K562 (cell line): ENCODE data around the gene OPN1MW3. TPM values are rescaled to one million over a fixed set of nuclear protein-coding genes. Genes with fewer than 3 reads are reported as not detected.

ENCODE experiments used
- ATAC-seq: fragments of 200-7000 bp; cut with Tn5 transposase; 3 replicates; pipeline ENCODE4 v1.9.1; 2020; ENCODE audit warnings: moderate library complexity
- BruUV-seq: library from RNA; stranded (reverse); fragments of 400-500 nt; replicated peaks from 2 replicates; lab custom pipeline; 2021; lab: Mats Ljungman, UMichigan
- CTCF ChIA-PET: fragments of 300-600 bp; formaldehyde crosslinking; extraction: SDS; loops from one replicate; lab custom pipeline; 2021; ENCODE audit warnings: low intra/inter-chr PET ratio; lab: Yijun Ruan, JAX
- POLR2A ChIA-PET: fragments of 300-600, 350-650 bp; sonication (Branson Sonifier 250); formaldehyde crosslinking; extraction: SDS; loops from one replicate; lab custom pipeline; 2021; ENCODE audit warnings: antibody characterized with exemption, inconsistent platforms; lab: Yijun Ruan, JAX
- DNase-seq, 4 experiments: peaks; one replicate each; pipeline versions ENCODE4 v3.0.0 to v3.0.0-alpha.2; 2011 to 2018; ENCODE audit warnings: low spot score in 3 of 4, mixed read lengths in 3 of 4; ENCODE audit errors: extremely low read depth in 1 of 4
- FAIRE-seq: peaks from 2 replicates; lab custom pipeline; 2011; peaks lifted over from hg19 to GRCh38; lab: Jason Lieb, UNC
- H2AFZ ChIP-seq: 2 replicates; pipeline ENCODE4 v1.6.0; 2011; ENCODE audit warnings: low read depth, low read length, control low read depth, inconsistent platforms
- H3K27ac ChIP-seq: fragments of 200-600 bp; 3 replicates; pipeline ENCODE4 v1.8.0; 2011; ENCODE audit warnings: low read depth, mild to moderate bottlenecking, control low read depth, inconsistent platforms, low read length, moderate library complexity, mixed read lengths; ENCODE audit errors: extremely low read depth
- H3K27me3 ChIP-seq, 2 experiments: fragments of 300-600 bp in 1 of 2; 2 replicates in 1 of 2; 3 replicates in 1 of 2; pipeline versions ENCODE4 v1.6.0 to v1.8.0; 2011; ENCODE audit warnings: inconsistent platforms in 2 of 2, low read length in 2 of 2, mild to moderate bottlenecking in 1 of 2, mixed read lengths in 1 of 2, moderate library complexity in 1 of 2; ENCODE audit not compliant: control insufficient read depth in 2 of 2, insufficient read depth in 2 of 2
- H3K36me3 ChIP-seq: fragments of 300-600 bp; 3 replicates; pipeline ENCODE4 v1.8.0; 2011; ENCODE audit warnings: mild to moderate bottlenecking, low read length, inconsistent platforms; ENCODE audit not compliant: control insufficient read depth, insufficient read depth
- H3K4me1 ChIP-seq, 2 experiments: fragments of 200-600 bp in 1 of 2; replicated peaks in 1 of 2; 2 replicates in 1 of 2; 3 replicates in 1 of 2; pipeline versions ENCODE4 v1.5.1 to v1.8.0; 2011; ENCODE audit warnings: inconsistent platforms in 2 of 2, low read length in 2 of 2, mild to moderate bottlenecking in 1 of 2, mixed read lengths in 1 of 2, moderate library complexity in 1 of 2; ENCODE audit not compliant: control insufficient read depth in 2 of 2, insufficient read depth in 2 of 2
- H3K4me2 ChIP-seq: 2 replicates; pipeline ENCODE4 v1.6.1; 2011; ENCODE audit warnings: low read length, control low read depth, inconsistent platforms, mixed read lengths; ENCODE audit not compliant: insufficient read depth
- H3K4me3 ChIP-seq: fragments of 200-600 bp; sonication (generic), shearing (Covaris generic); 2 replicates; pipeline ENCODE4 v1.5.1; 2016; ENCODE audit warnings: control low read depth, inconsistent platforms
- H3K79me2 ChIP-seq: fragments of 200-600 bp; 3 replicates; pipeline ENCODE4 v1.8.0; 2011; ENCODE audit warnings: low read length, inconsistent platforms; ENCODE audit not compliant: control insufficient read depth, insufficient read depth
- H3K9ac ChIP-seq, 2 experiments: 2 replicates each; pipeline versions ENCODE4 v1.6.0 to v1.6.1; 2011; ENCODE audit warnings: low read depth in 2 of 2, low read length in 2 of 2, control low read depth in 1 of 2, inconsistent platforms in 1 of 2, mild to moderate bottlenecking in 1 of 2, mixed read lengths in 1 of 2; ENCODE audit not compliant: insufficient read depth in 1 of 2
- H3K9me1 ChIP-seq: one replicate; pipeline ENCODE4 v1.6.0; 2011; ENCODE audit warnings: inconsistent platforms, mild to moderate bottlenecking, low read length, moderate library complexity; ENCODE audit not compliant: control insufficient read depth, insufficient read depth
- H3K9me3 ChIP-seq: replicated peaks from 2 replicates; pipeline ENCODE4 v1.5.1; 2011; ENCODE audit warnings: low read depth, low read length, inconsistent platforms; ENCODE audit not compliant: control insufficient read depth, insufficient read depth
- H4K20me1 ChIP-seq: replicated peaks from 2 replicates; pipeline ENCODE4 v1.6.1; 2011; ENCODE audit warnings: low read length, inconsistent platforms, mixed read lengths; ENCODE audit not compliant: control insufficient read depth, insufficient read depth
- ARHGAP35 ChIP-seq: fragments of 450-650 bp; IDR thresholded peaks from 2 replicates; pipeline ENCODE4 v1.6.1; 2018; ENCODE audit not compliant: partially characterized antibody
- DEAF1 ChIP-seq: fragments of 450-650 bp; formaldehyde crosslinking; IDR thresholded peaks from 2 replicates; pipeline ENCODE4 v1.4.0; 2020; ENCODE audit warnings: mild to moderate bottlenecking, moderate library complexity
- ETV5 ChIP-seq: sonication (generic); formaldehyde crosslinking; IDR thresholded peaks from 2 replicates; pipeline ENCODE4 v1.4.0; 2020; ENCODE audit warnings: low read depth, mild to moderate bottlenecking, missing genetic modification reagents
- FOS ChIP-seq: IDR thresholded peaks from 3 replicates; pipeline ENCODE4 v1.6.1; 2011; ENCODE audit not compliant: insufficient read length; ENCODE audit errors: extremely low read depth
- FOXK1 ChIP-seq: sonication (generic); formaldehyde crosslinking; IDR thresholded peaks from 2 replicates; pipeline ENCODE4 v1.8.0; 2022; ENCODE audit warnings: missing genetic modification reagents, mild to moderate bottlenecking, borderline replicate concordance
- GTF3C2 ChIP-seq: IDR thresholded peaks from 3 replicates; pipeline ENCODE4 v1.6.1; 2011; ENCODE audit warnings: borderline replicate concordance, mild to moderate bottlenecking, moderate library complexity; ENCODE audit not compliant: insufficient read length; ENCODE audit errors: extremely low read depth
- L3MBTL2 ChIP-seq: fragments of 450-650 bp; IDR thresholded peaks from 2 replicates; pipeline ENCODE4 v1.6.1; 2016; ENCODE audit warnings: mild to moderate bottlenecking, moderate library complexity
- PHB ChIP-seq: fragments of 250-450 bp; sonication (Bioruptor Pico); IDR thresholded peaks from 2 replicates; pipeline ENCODE4 v1.5.0; 2021
- SAFB ChIP-seq: fragments of 200-400 bp; formaldehyde crosslinking; IDR thresholded peaks from 2 replicates; pipeline ENCODE4 v1.6.1; 2017; ENCODE audit warnings: low read depth, low read length, borderline replicate concordance
- SNAPC5 ChIP-seq: fragments of 250-450 bp; sonication (Bioruptor Pico); IDR thresholded peaks from 2 replicates; pipeline ENCODE4 v1.8.0; 2021; ENCODE audit warnings: moderate library complexity, mild to moderate bottlenecking, inconsistent platforms
- TAF15 ChIP-seq: fragments of 200-400 bp; formaldehyde crosslinking; IDR thresholded peaks from 2 replicates; pipeline ENCODE4 v1.6.1; 2017; ENCODE audit warnings: mild to moderate bottlenecking, low read depth, low read length, moderate library complexity
- TAF9B ChIP-seq: fragments of 450-650 bp; IDR thresholded peaks from 2 replicates; pipeline ENCODE4 v1.6.1; 2018; ENCODE audit warnings: mild to moderate bottlenecking; ENCODE audit not compliant: partially characterized antibody
- ZBTB26 ChIP-seq: fragments of 450-650 bp; formaldehyde crosslinking; IDR thresholded peaks from 2 replicates; pipeline ENCODE4 v1.4.0; 2022; ENCODE audit warnings: missing genetic modification characterization
- ZBTB33 ChIP-seq: sonication (generic); formaldehyde crosslinking; IDR thresholded peaks from 2 replicates; pipeline ENCODE4 v1.8.1; 2023; ENCODE audit warnings: mild to moderate bottlenecking, missing genetic modification reagents
- ZNF780A ChIP-seq: fragments of 250-450 bp; sonication (Bioruptor Pico); IDR thresholded peaks from 2 replicates; pipeline ENCODE4 v1.5.0; 2021; ENCODE audit warnings: mild to moderate bottlenecking
- WGBS: fragments of 100-300 bp; shearing (Covaris generic); methylation state at CpG from one replicate; pipeline ENCODE4 v1.1.6; 2016; ENCODE audit warnings: low coverage, mixed read lengths; ENCODE audit not compliant: insufficient coverage; ENCODE audit errors: missing lambda C conversion rate; 5-methylcytosine and 5-hydroxymethylcytosine counted together
- in situ Hi-C: fragments of 300-500 bp; cut with MboI; formaldehyde crosslinking; loops from 4 replicates; pipeline ENCODE4 v1.15.0; 2018; ENCODE audit warnings: inconsistent platforms, mixed read lengths
- intact Hi-C: fragments of 100-400 bp; cut with micrococcal nuclease; formaldehyde crosslinking; loops from 2 replicates; pipeline ENCODE4 v1.14.2; 2022
- polyA plus RNA-seq, 8 experiments: library from polyadenylated mRNA; depleted of rRNA in 4 of 8; stranded (reverse) in 5 of 8; unstranded in 3 of 8; fragments of >200 nt; fragmentation: Nextera tagmentation in 2 of 8; fragmentation: Illumina TruSeq in 1 of 8; extraction: Ambion mirVana in 2 of 8; extraction: Trizol in 1 of 8; gene quantifications; 2 replicates each; pipeline versions ENCODE4 v1.2.1 to v1.2.3, GENCODE V29; 2011 to 2014; ENCODE audit warnings: inconsistent platforms in 1 of 8, missing spikeins in 1 of 8
- total RNA-seq, 7 experiments: library from RNA; depleted of rRNA in 6 of 7; stranded (reverse); fragments of >200 nt in 6 of 7; fragmentation: Illumina TruSeq in 2 of 7; extraction: Trizol in 2 of 7; gene quantifications; 2 replicates each; pipeline versions ENCODE4 v1.2.1 to v1.2.3, GENCODE V29; 2011 to 2021; ENCODE audit warnings: low replicate concordance in 1 of 7

Gene OPN1MW3
- total and polyA plus RNA-seq, 9 of the 15 experiments (the other 6 are each of a cell fraction or from before 2014, with no cell fraction given), result not detected

- peaks cover 0 to 1% of the 10 kb centered on the region in 2 experiments; a peak in 3 of 5 replicates for H3K4me1 ChIP-seq
- H3K27ac ChIP-seq, result no peak overlapping the region
- no peaks in the 10 kb centered on the region for H3K9me3 ChIP-seq
- POLR2A ChIA-PET, result no interaction called here
- no TSS peak for BruUV-seq
- WGBS, result 47% methylated on average over 8 of the region's 8 CpGs
- no peak overlapping the region for H3K9ac ChIP-seq
- H3K9me1 ChIP-seq, result no peaks in the 10 kb centered on the region
- no peaks in the 10 kb centered on the region for H3K27me3 ChIP-seq
- intact Hi-C loops (no loop called here), in situ Hi-C loops (loop anchor here (25.0 kb wide), 1 partner anchor 91 kb away; the partner anchor contains the start of gene OPN1MW2)
- ATAC-seq, result no peak
- no peak overlapping the region for H2AFZ ChIP-seq
- H3K4me3 ChIP-seq, result no peak overlapping the region
- no peaks in the 10 kb centered on the region for H3K79me2 ChIP-seq
- no peak for DNase-seq
- H4K20me1 ChIP-seq, result no peaks in the 10 kb centered on the region
- no peak overlapping the region for H3K4me2 ChIP-seq
- CTCF ChIA-PET, result no interaction called here
- no peak for FAIRE-seq
- no peaks in the 10 kb centered on the region for H3K36me3 ChIP-seq
- TF ChIP-seq GTF3C2 (no peak), TAF15 (no peak), FOXK1 (CRISPR knock-in tag) (no peak), ZBTB26 (CRISPR knock-in tag) (no peak), ZBTB33 (CRISPR knock-in tag) (no peak), FOS (no peak), PHB (CRISPR knock-in tag) (no peak), DEAF1 (CRISPR knock-in tag) (no peak), TAF9B (no peak), L3MBTL2 (no peak), SAFB (no peak), ETV5 (CRISPR knock-in tag) (no peak), ARHGAP35 (no peak), SNAPC5 (no peak), ZNF780A (CRISPR knock-in tag) (no peak)
These were observed 46.1 kb downstream of the OPN1MW3 start for GRCh38 chrX:154303476-154303875.
